ENCODE measurements around the gene AEBP2. TPM values are rescaled to one million over a fixed set of nuclear protein-coding genes. Genes with fewer than 3 reads are reported as not detected.

Gene AEBP2
- total and polyA plus RNA-seq, 7 experiments from 2014 or later: 11.3 to 58.7 (median 49.6) TPM

DNA sequence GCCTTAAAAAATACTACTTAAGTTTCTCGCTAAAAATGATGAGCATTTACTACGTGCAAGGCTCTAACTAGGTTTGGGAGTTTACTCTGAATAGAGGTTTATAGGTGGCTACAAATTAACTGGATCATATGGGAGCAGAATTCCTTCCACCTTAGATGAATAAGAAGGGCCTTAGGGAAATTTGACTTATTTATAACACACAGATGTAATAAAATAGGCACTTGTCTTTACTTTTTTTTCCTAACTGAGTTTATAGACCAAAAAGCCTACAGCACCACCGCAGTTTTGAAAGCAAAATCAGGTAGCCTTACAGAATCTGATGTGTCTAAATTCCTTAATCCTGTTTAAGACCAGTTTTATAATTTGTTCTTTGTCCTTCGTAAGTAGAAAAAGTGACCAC is 10.5 kb downstream of the AEBP2 start:
- H3K4me3 ChIP-seq (ENCODE audit: low read length): no peak overlapping the region
- no peaks in the 10 kb centered on the region for H3K27me3 Mint-ChIP-seq
- DNase-seq (no peak), ATAC-seq (no peak)
- H3K4me1 ChIP-seq (ENCODE audit: control insufficient read depth in 2 of 2, insufficient read depth in 2 of 2, low read length in 2 of 2): peaks cover 12 to 18% of the 10 kb centered on the region in 2 donors
- intact Hi-C loops (cut with micrococcal nuclease): loop anchor here in 1 of 2 donors (10.0 kb wide), 1 partner anchor 55 kb away; no protein-coding TSS in a partner anchor
- H3K9me3 ChIP-seq (ENCODE audit: control insufficient read depth in 2 of 3, low read length in 3 of 3): no peaks in the 10 kb centered on the region
- CTCF ChIA-PET: no interaction called here
- peak overlapping the region in 4 of 9 donors; percentile 14 to 73 (median 36) for H3K27ac Mint-ChIP-seq
- H3K36me3 Mint-ChIP-seq: peaks cover 0 to 33% (median 16%) of the 10 kb centered on the region in 5 donors
- no peaks in the 10 kb centered on the region for H3K9me3 Mint-ChIP-seq
- no peaks in the 10 kb centered on the region for H3K36me3 ChIP-seq (ENCODE audit: control insufficient read depth in 2 of 3, insufficient read depth in 3 of 3, low read length in 3 of 3)
- no peaks in the 10 kb centered on the region for H3K27me3 ChIP-seq (ENCODE audit: control insufficient read depth in 2 of 2, insufficient read depth in 2 of 2, low read length in 2 of 2)
- POLR2A ChIA-PET: interaction anchor here (1.0 kb wide), 1 partner anchor 10 kb away, joined by 3 read pairs; no protein-coding TSS in a partner anchor
- H3K4me3 Mint-ChIP-seq: peak overlapping the region in 4 of 10 donors; percentile 17 to 53 (median 20)
- H3K4me1 Mint-ChIP-seq: peaks cover 51 to 91% (median 80%) of the 10 kb centered on the region in 7 donors
- no peak overlapping the region for H3K27ac ChIP-seq (ENCODE audit: low read depth, low read length)

DNA sequence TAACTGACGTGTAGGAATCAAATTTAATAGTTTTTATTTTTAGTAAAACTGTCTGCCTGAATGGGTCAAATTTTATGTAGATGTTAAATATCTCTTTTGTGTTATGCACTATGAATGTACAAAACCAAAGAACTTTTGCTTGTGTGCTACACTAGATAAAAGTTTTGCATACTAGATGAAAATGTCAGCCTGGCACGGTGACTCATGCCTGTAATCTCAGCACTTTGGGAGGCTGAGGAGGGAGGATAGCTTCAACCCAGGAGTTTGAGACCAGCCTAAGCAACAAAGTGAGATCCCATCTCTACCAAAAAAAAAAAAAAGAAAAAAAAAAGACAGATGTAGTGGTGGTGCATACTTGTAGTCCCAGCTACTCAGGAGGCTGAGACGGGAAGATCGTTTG is 11.1 kb downstream of the AEBP2 start:
- DNase-seq (no peak), ATAC-seq (no peak)
- H3K9me3 Mint-ChIP-seq: no peaks in the 10 kb centered on the region
- peaks cover 50 to 92% (median 82%) of the 10 kb centered on the region in 7 donors for H3K4me1 Mint-ChIP-seq
- H3K4me3 Mint-ChIP-seq: peak overlapping the region in 4 of 10 donors; percentile 25 to 53 (median 31)
- H3K36me3 Mint-ChIP-seq: peaks cover 0 to 34% (median 18%) of the 10 kb centered on the region in 5 donors
- intact Hi-C loops (cut with micrococcal nuclease): no loop called here
- H3K27me3 Mint-ChIP-seq: no peaks in the 10 kb centered on the region
- CTCF ChIA-PET: interaction anchor here (1.0 kb wide), 1 partner anchor 10 kb away, joined by 3 read pairs; no protein-coding TSS in a partner anchor
- no peaks in the 10 kb centered on the region for H3K27me3 ChIP-seq (ENCODE audit: control insufficient read depth in 2 of 2, insufficient read depth in 2 of 2, low read length in 2 of 2)
- H3K4me3 ChIP-seq (ENCODE audit: low read length): no peak overlapping the region
- H3K27ac ChIP-seq (ENCODE audit: low read depth, low read length): no peak overlapping the region
- H3K4me1 ChIP-seq (ENCODE audit: control insufficient read depth in 2 of 2, insufficient read depth in 2 of 2, low read length in 2 of 2): peaks cover 9 to 15% of the 10 kb centered on the region in 2 donors
- no peaks in the 10 kb centered on the region for H3K9me3 ChIP-seq (ENCODE audit: control insufficient read depth in 2 of 3, low read length in 3 of 3)
- no peaks in the 10 kb centered on the region for H3K36me3 ChIP-seq (ENCODE audit: control insufficient read depth in 2 of 3, insufficient read depth in 3 of 3, low read length in 3 of 3)
- POLR2A ChIA-PET: interaction anchor here (1.0 kb wide), 1 partner anchor 10 kb away, joined by 3 read pairs; no protein-coding TSS in a partner anchor
- H3K27ac Mint-ChIP-seq: peak overlapping the region in 3 of 9 donors; percentile 10 to 71 (median 42)

DNA sequence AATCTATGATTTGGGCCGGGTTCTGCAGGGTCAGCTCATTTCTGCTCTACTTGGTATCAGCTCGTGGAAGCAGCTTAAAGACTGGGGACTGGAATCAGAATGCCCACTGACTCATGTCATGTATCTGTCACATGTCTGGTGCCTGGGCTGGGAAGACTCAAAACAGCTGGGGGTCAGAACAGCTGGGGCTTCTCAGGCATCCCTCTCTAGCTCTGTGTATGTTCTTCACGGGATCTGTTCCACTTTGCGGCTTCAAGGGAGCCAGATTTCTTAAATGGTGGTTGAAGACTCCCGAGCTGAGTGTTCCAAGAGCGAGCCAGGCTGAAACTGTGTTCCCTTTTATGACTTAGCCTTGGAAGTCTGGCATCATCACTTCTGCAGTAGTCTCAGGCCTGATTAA is 11.9 kb downstream of the AEBP2 start:
- Histone ChIP-seq H3K9me3 (ENCODE audit: control insufficient read depth in 2 of 3, low read length in 3 of 3) (no peaks in the 10 kb centered on the region), H3K27ac (ENCODE audit: low read depth, low read length) (no peak overlapping the region), H3K4me1 (ENCODE audit: control insufficient read depth in 2 of 2, insufficient read depth in 2 of 2, low read length in 2 of 2) (peaks cover 9 to 15% of the 10 kb centered on the region in 2 donors), H3K4me3 (ENCODE audit: low read length) (no peak overlapping the region), H3K27me3 (ENCODE audit: control insufficient read depth in 2 of 2, insufficient read depth in 2 of 2, low read length in 2 of 2) (no peaks in the 10 kb centered on the region), H3K36me3 (ENCODE audit: control insufficient read depth in 2 of 3, insufficient read depth in 3 of 3, low read length in 3 of 3) (no peaks in the 10 kb centered on the region)
- peaks cover 0 to 35% (median 20%) of the 10 kb centered on the region in 5 donors for H3K36me3 Mint-ChIP-seq
- no peak for DNase-seq
- no peaks in the 10 kb centered on the region for H3K27me3 Mint-ChIP-seq
- intact Hi-C loops (cut with micrococcal nuclease): no loop called here
- ATAC-seq: no peak
- peak overlapping the region in 4 of 9 donors; percentile 23 to 79 (median 45) for H3K27ac Mint-ChIP-seq
- ChIA-PET CTCF (interaction anchor here (1.0 kb wide), 1 partner anchor 10 kb away, joined by 3 read pairs; no protein-coding TSS in a partner anchor), POLR2A (no interaction called here)
- peak overlapping the region in 5 of 10 donors; percentile 8 to 53 (median 33) for H3K4me3 Mint-ChIP-seq
- H3K4me1 Mint-ChIP-seq: peaks cover 47 to 92% (median 82%) of the 10 kb centered on the region in 7 donors
- H3K9me3 Mint-ChIP-seq: no peaks in the 10 kb centered on the region

DNA sequence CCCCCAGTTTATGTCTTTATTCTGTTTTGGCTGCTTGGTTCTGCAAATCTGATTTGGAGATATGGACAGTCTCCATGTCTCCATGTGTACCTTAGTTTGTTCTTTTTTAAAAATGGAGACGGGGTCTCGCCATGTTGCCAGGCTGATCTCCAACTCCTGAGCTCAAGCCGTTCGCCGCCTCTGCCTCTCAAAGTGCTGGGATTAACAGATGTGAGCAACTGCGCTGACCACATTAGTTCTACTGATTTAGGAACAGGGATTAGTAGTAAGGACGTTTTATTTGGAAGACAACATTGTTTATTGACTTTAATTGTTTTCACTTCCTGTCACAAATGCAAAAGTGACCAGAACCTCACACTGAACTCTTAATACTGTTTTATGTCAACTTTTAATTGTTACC is 14.7 kb downstream of the AEBP2 start:
- H3K27ac Mint-ChIP-seq: peak overlapping the region in 5 of 9 donors; percentile 12 to 73 (median 34)
- DNase-seq (no peak), ATAC-seq (no peak)
- Histone ChIP-seq H3K4me3 (ENCODE audit: low read length) (no peak overlapping the region), H3K27ac (ENCODE audit: low read depth, low read length) (no peak overlapping the region), H3K36me3 (ENCODE audit: control insufficient read depth in 2 of 3, insufficient read depth in 3 of 3, low read length in 3 of 3) (no peaks in the 10 kb centered on the region), H3K27me3 (ENCODE audit: control insufficient read depth in 2 of 2, insufficient read depth in 2 of 2, low read length in 2 of 2) (no peaks in the 10 kb centered on the region), H3K9me3 (ENCODE audit: control insufficient read depth in 2 of 3, low read length in 3 of 3) (no peaks in the 10 kb centered on the region), H3K4me1 (ENCODE audit: control insufficient read depth in 2 of 2, insufficient read depth in 2 of 2, low read length in 2 of 2) (peaks cover 0 to 12% of the 10 kb centered on the region in 2 donors)
- intact Hi-C loops (cut with micrococcal nuclease): loop anchor here in 1 of 2 donors (2.0 kb wide), 1 partner anchor 13 kb away; no protein-coding TSS in a partner anchor
- peak overlapping the region in 7 of 10 donors; percentile 12 to 47 (median 38) for H3K4me3 Mint-ChIP-seq
- no peaks in the 10 kb centered on the region for H3K9me3 Mint-ChIP-seq
- ChIA-PET POLR2A (no interaction called here), CTCF (no interaction called here)
- peaks cover 0 to 42% (median 22%) of the 10 kb centered on the region in 5 donors for H3K36me3 Mint-ChIP-seq
- peaks cover 48 to 93% (median 84%) of the 10 kb centered on the region in 7 donors for H3K4me1 Mint-ChIP-seq
- H3K27me3 Mint-ChIP-seq: no peaks in the 10 kb centered on the region

DNA sequence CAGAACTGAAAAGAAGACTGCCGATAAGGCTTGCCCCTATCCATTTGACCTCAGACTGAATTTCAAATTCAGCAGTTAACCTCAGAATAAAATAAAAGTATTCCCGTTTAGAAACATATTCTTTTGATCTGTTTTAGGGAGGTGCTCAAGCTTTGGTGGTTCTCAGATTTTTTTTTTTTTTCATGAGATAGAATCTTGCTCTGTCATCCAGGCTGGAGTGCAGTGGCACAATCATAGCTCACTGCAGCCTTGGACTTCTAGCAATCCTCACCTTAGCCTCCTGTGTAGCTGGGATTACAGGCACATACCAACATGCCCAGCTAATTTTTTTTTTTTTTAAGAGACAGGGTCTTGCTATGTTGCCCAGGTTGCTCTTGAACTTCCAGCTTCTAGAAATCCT is 15.5 kb downstream of the AEBP2 start:
- Histone ChIP-seq H3K27me3 (ENCODE audit: control insufficient read depth in 2 of 2, insufficient read depth in 2 of 2, low read length in 2 of 2) (no peaks in the 10 kb centered on the region), H3K9me3 (ENCODE audit: control insufficient read depth in 2 of 3, low read length in 3 of 3) (no peaks in the 10 kb centered on the region), H3K4me1 (ENCODE audit: control insufficient read depth in 2 of 2, insufficient read depth in 2 of 2, low read length in 2 of 2) (peaks cover 0 to 12% of the 10 kb centered on the region in 2 donors), H3K27ac (ENCODE audit: low read depth, low read length) (no peak overlapping the region), H3K36me3 (ENCODE audit: control insufficient read depth in 2 of 3, insufficient read depth in 3 of 3, low read length in 3 of 3) (no peaks in the 10 kb centered on the region), H3K4me3 (ENCODE audit: low read length) (no peak overlapping the region)
- no peaks in the 10 kb centered on the region for H3K27me3 Mint-ChIP-seq
- H3K36me3 Mint-ChIP-seq: peaks cover 0 to 42% (median 23%) of the 10 kb centered on the region in 5 donors
- no peak for ATAC-seq
- intact Hi-C loops (cut with micrococcal nuclease): loop anchor here in 1 of 2 donors (2.0 to 5.0 kb wide), 2 partner anchors 14 to 42 kb away; no protein-coding TSS in a partner anchor
- peak overlapping the region in 3 of 10 donors; percentile 38 to 47 (median 42) for H3K4me3 Mint-ChIP-seq
- CTCF ChIA-PET: no interaction called here
- POLR2A ChIA-PET: no interaction called here
- DNase-seq: no peak
- H3K27ac Mint-ChIP-seq: peak overlapping the region in 7 of 9 donors; percentile 19 to 51 (median 22)
- peaks cover 40 to 91% (median 80%) of the 10 kb centered on the region in 7 donors for H3K4me1 Mint-ChIP-seq
- no peaks in the 10 kb centered on the region for H3K9me3 Mint-ChIP-seq

DNA sequence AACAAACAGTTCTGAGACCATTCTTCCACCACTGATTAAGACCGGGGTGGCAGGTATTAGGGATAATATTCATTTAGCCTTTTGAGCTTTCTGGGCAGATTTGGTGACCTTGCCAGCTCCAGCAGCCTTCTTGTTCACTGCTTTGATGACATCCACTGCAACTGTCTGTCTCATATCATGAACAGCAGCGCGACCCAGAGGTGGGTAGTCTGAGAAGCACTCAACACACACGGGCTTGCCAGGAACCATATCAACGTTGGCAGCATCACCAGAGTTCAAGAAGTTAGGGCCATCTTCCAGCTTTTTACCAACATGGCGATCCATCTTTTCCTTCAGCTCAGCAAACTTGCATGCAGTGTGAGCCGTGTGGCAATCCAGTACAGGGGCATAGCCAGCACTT is 16.9 kb downstream of the AEBP2 start:
- intact Hi-C loops (cut with micrococcal nuclease): loop anchor here in 1 of 2 donors (5.0 kb wide), 1 partner anchor 41 kb away; no protein-coding TSS in a partner anchor
- Histone ChIP-seq H3K27me3 (ENCODE audit: control insufficient read depth in 2 of 2, insufficient read depth in 2 of 2, low read length in 2 of 2) (no peaks in the 10 kb centered on the region), H3K27ac (ENCODE audit: low read depth, low read length) (no peak overlapping the region), H3K4me3 (ENCODE audit: low read length) (no peak overlapping the region), H3K9me3 (ENCODE audit: control insufficient read depth in 2 of 3, low read length in 3 of 3) (no peaks in the 10 kb centered on the region), H3K4me1 (ENCODE audit: control insufficient read depth in 2 of 2, insufficient read depth in 2 of 2, low read length in 2 of 2) (peaks cover 0 to 11% of the 10 kb centered on the region in 2 donors), H3K36me3 (ENCODE audit: control insufficient read depth in 2 of 3, insufficient read depth in 3 of 3, low read length in 3 of 3) (no peaks in the 10 kb centered on the region)
- ATAC-seq (no peak), DNase-seq (no peak)
- H3K27ac Mint-ChIP-seq: peak overlapping the region in 2 of 9 donors; percentile 12 to 27
- CTCF ChIA-PET: no interaction called here
- POLR2A ChIA-PET: no interaction called here
- H3K4me3 Mint-ChIP-seq: peak overlapping the region in 1 of 10 donors; percentile 39
- peaks cover 0 to 42% (median 23%) of the 10 kb centered on the region in 5 donors for H3K36me3 Mint-ChIP-seq
- no peaks in the 10 kb centered on the region for H3K27me3 Mint-ChIP-seq
- peaks cover 36 to 90% (median 72%) of the 10 kb centered on the region in 7 donors for H3K4me1 Mint-ChIP-seq
- no peaks in the 10 kb centered on the region for H3K9me3 Mint-ChIP-seq
